Neural crest cell (in vitro differentiated cells): ENCODE results near the gene HOXD8. TPM values are rescaled to one million over a fixed set of nuclear protein-coding genes. Genes with fewer than 3 reads are reported as not detected.

Experiments
- DNase-seq: peaks from one replicate; pipeline ENCODE4 v3.0.0; 2021; ENCODE audit warnings: low read depth, mixed read lengths, low spot score
- H3K27ac Mint-ChIP-seq: one replicate; pipeline ENCODE4 v1.8.0; 2021; ENCODE audit warnings: mild to moderate bottlenecking, mixed read lengths; ENCODE audit not compliant: unreplicated experiment
- H3K27me3 Mint-ChIP-seq: 2 replicates; pipeline ENCODE4 v1.8.0; 2021; ENCODE audit warnings: low read depth, mild to moderate bottlenecking, mixed read lengths
- H3K36me3 Mint-ChIP-seq: 2 replicates; pipeline ENCODE4 v1.8.0; 2021; ENCODE audit warnings: low read depth, mild to moderate bottlenecking, mixed read lengths
- H3K4me1 Mint-ChIP-seq: 2 replicates; pipeline ENCODE4 v1.8.0; 2021; ENCODE audit warnings: mixed read lengths
- H3K4me3 Mint-ChIP-seq: one replicate; pipeline ENCODE4 v1.8.0; 2021; ENCODE audit warnings: mild to moderate bottlenecking, mixed read lengths
- H3K9me3 Mint-ChIP-seq: 2 replicates; pipeline ENCODE4 v1.8.0; 2021; ENCODE audit warnings: mixed read lengths
- CTCF ChIP-seq: fragments of 200-600 bp; sonication (generic); conservative IDR thresholded peaks from 2 replicates; pipeline ENCODE4 v1.5.0; 2021; ENCODE audit warnings: antibody characterized with exemption, mild to moderate bottlenecking
- total RNA-seq: library from RNA; stranded (reverse); gene quantifications from 2 replicates; pipeline ENCODE4 v1.2.1, GENCODE V29; 2021

Gene HOXD8
- total RNA-seq, 1 donor from 2014 or later, result not detected

GRCh38 chr2:176164201-176164600 lies 34.7 kb downstream of the HOXD8 start:
- H3K27ac Mint-ChIP-seq, result no peak overlapping the region
- H3K27me3 Mint-ChIP-seq, result peaks cover 100% of the 10 kb centered on the region
- no peak for DNase-seq
- TF ChIP-seq CTCF, result no peak
- peaks cover 4% of the 10 kb centered on the region for H3K36me3 Mint-ChIP-seq
- no peak overlapping the region for H3K4me3 Mint-ChIP-seq
- H3K9me3 Mint-ChIP-seq, result peaks cover 6% of the 10 kb centered on the region
- H3K4me1 Mint-ChIP-seq, result peaks cover 4% of the 10 kb centered on the region

- H3K9me3 Mint-ChIP-seq, result peaks cover 6% of the 10 kb centered on the region
- TF ChIP-seq CTCF, result no peak
- peaks cover 100% of the 10 kb centered on the region for H3K27me3 Mint-ChIP-seq
- peaks cover 4% of the 10 kb centered on the region for H3K36me3 Mint-ChIP-seq
- no peak overlapping the region for H3K4me3 Mint-ChIP-seq
- DNase-seq, result no peak
- H3K27ac Mint-ChIP-seq, result no peak overlapping the region
- H3K4me1 Mint-ChIP-seq, result peaks cover 4% of the 10 kb centered on the region
Observed at GRCh38 chr2:176164611-176165369, 35.3 kb downstream of the HOXD8 start.

GRCh38 chr2:176165370-176166050 lies 36.0 kb downstream of the HOXD8 start:
- peaks cover 6% of the 10 kb centered on the region for H3K9me3 Mint-ChIP-seq
- H3K27me3 Mint-ChIP-seq, result peaks cover 100% of the 10 kb centered on the region
- no peak overlapping the region for H3K27ac Mint-ChIP-seq
- DNase-seq, result no peak
- no peak for TF ChIP-seq CTCF
- H3K4me3 Mint-ChIP-seq, result no peak overlapping the region
- H3K4me1 Mint-ChIP-seq, result peaks cover 4% of the 10 kb centered on the region
- peaks cover 4% of the 10 kb centered on the region for H3K36me3 Mint-ChIP-seq

- H3K4me3 Mint-ChIP-seq, result no peak overlapping the region
- peaks cover 6% of the 10 kb centered on the region for H3K9me3 Mint-ChIP-seq
- peaks cover 100% of the 10 kb centered on the region for H3K27me3 Mint-ChIP-seq
- no peak for TF ChIP-seq CTCF
- H3K27ac Mint-ChIP-seq, result no peak overlapping the region
- no peak for DNase-seq
- peaks cover 4% of the 10 kb centered on the region for H3K36me3 Mint-ChIP-seq
- H3K4me1 Mint-ChIP-seq, result peaks cover 4% of the 10 kb centered on the region
Observed at GRCh38 chr2:176166272-176166671, 36.8 kb downstream of the HOXD8 start.

- no peak for DNase-seq
- no peak overlapping the region for H3K4me3 Mint-ChIP-seq
- H3K36me3 Mint-ChIP-seq, result no peaks in the 10 kb centered on the region
Observed at GRCh38 chr2:176167398-176167797, 37.9 kb downstream of the HOXD8 start.

More at GRCh38 chr2:176167398-176167797, 37.9 kb downstream of the HOXD8 start:
- TF ChIP-seq CTCF, result no peak
- no peak overlapping the region for H3K27ac Mint-ChIP-seq
- H3K4me1 Mint-ChIP-seq, result peaks cover 4% of the 10 kb centered on the region
- H3K9me3 Mint-ChIP-seq, result peaks cover 6% of the 10 kb centered on the region
- H3K27me3 Mint-ChIP-seq, result peaks cover 100% of the 10 kb centered on the region
